MM.1S (cell line): ENCODE measurements around the gene ACSL4.

ENCODE experiments used
- EZH2 ChIP-seq: fragments of 300-600 bp; sonication (generic); optimal IDR thresholded peaks from 2 replicates; pipeline ENCODE3; 2017; ENCODE audit warnings: low read depth, mild to moderate bottlenecking, antibody characterized with exemption, low read length, mixed read lengths
- TF ChIP-seq, protein P1 (sequence below): fragments of 300-600 bp; sonication (generic); IDR thresholded peaks from 2 replicates; pipeline ENCODE4 v1.5.1; 2016; ENCODE audit warnings: antibody characterized with exemption, low read length, mixed read lengths

GRCh38 chrX:109749207-109749606 is 16.1 kb upstream of the ACSL4 start:
- TF ChIP-seq, protein P1, sequence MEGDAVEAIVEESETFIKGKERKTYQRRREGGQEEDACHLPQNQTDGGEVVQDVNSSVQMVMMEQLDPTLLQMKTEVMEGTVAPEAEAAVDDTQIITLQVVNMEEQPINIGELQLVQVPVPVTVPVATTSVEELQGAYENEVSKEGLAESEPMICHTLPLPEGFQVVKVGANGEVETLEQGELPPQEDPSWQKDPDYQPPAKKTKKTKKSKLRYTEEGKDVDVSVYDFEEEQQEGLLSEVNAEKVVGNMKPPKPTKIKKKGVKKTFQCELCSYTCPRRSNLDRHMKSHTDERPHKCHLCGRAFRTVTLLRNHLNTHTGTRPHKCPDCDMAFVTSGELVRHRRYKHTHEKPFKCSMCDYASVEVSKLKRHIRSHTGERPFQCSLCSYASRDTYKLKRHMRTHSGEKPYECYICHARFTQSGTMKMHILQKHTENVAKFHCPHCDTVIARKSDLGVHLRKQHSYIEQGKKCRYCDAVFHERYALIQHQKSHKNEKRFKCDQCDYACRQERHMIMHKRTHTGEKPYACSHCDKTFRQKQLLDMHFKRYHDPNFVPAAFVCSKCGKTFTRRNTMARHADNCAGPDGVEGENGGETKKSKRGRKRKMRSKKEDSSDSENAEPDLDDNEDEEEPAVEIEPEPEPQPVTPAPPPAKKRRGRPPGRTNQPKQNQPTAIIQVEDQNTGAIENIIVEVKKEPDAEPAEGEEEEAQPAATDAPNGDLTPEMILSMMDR = no peak
- TF ChIP-seq EZH2 = no peak
